Motor neuron (in vitro differentiated cells): Measurements from ENCODE around the gene ZNF77. TPM values are rescaled to one million over a fixed set of nuclear protein-coding genes. Genes with fewer than 3 reads are reported as not detected.

Experiments used
- ATAC-seq, 8 experiments: fragments of 200-7000 bp; cut with Tn5 transposase; replicated peaks in 6 of 8; 2 replicates each; pipeline ENCODE4 v1.8.0; 2021; ENCODE audit warnings: mild to moderate bottlenecking in 8 of 8, moderate library complexity in 8 of 8
- H3K27ac ChIP-seq, 2 donors: fragments of 250-450 bp; sonication (Bioruptor Pico); 2 replicates each; pipeline ENCODE4 v1.9.0; 2021; ENCODE audit warnings: antibody characterized with exemption in 2 of 2, mild to moderate bottlenecking in 2 of 2, moderate library complexity in 1 of 2
- H3K4me1 ChIP-seq, 2 donors: fragments of 250-450 bp; sonication (Bioruptor Pico); replicated peaks in 1 of 2; 2 replicates each; pipeline ENCODE4 v1.6.1; 2021; ENCODE audit warnings: antibody characterized with exemption in 2 of 2, mild to moderate bottlenecking in 2 of 2, moderate library complexity in 1 of 2
- H3K4me3 ChIP-seq, 5 donors: fragments of 250-450 bp; sonication (Bioruptor Pico); 2 replicates each; pipeline ENCODE4 v1.9.0; 2021; ENCODE audit warnings: antibody characterized with exemption in 5 of 5, mild to moderate bottlenecking in 5 of 5, moderate library complexity in 4 of 5
- WGBS, 10 experiments: fragments of 450-650 bp; shearing (Covaris generic); methylation state at CpG; one replicate each; pipeline ENCODE4 v1.0.0; 2022; 5-methylcytosine and 5-hydroxymethylcytosine counted together
- in situ Hi-C, 9 experiments: fragments of 400-800 bp; cut with MboI; loops; one replicate each; pipeline ENCODE4 v1.15.0; 2021; ENCODE audit warnings: low sequenced_read_pairs in 9 of 9, low pct_unique_long_range_greater_than_20kb in 2 of 9; ENCODE audit not compliant: unreplicated experiment in 9 of 9
- total RNA-seq, 8 experiments: library from RNA; unstranded; fragments of 300-600 nt; gene quantifications; 2 replicates each; pipeline versions ENCODE4 v1.2.3 to v1.2.4, GENCODE V29; 2022

Gene ZNF77
- total RNA-seq, 8 experiments from 2014 or later: 1.7 to 9.9 (median 7.7) TPM

- no peak for ATAC-seq
- Histone ChIP-seq H3K4me1 (peaks cover 8 to 34% of the 10 kb centered on the region in 2 donors), H3K27ac (no peak overlapping the region), H3K4me3 (no peak overlapping the region)
- in situ Hi-C loops: no loop called here
- 53 to 100% (median 82%) methylated on average over 1 to 4 of the region's 5 CpGs; no CpG with 5 or more reads in 2 of the 10 experiments for WGBS, 10 experiments
These were observed 37.1 kb upstream of the ZNF77 start for GRCh38 chr19:2981898-2982297.

GRCh38 chr19:2978772-2979171 is 34.0 kb upstream of the ZNF77 start:
- in situ Hi-C loops: no loop called here
- no peak overlapping the region for H3K4me3 ChIP-seq
- no peak overlapping the region for H3K27ac ChIP-seq
- 20 to 100% (median 82%) methylated on average over 1 to 9 of the region's 9 CpGs; no CpG with 5 or more reads in 2 of the 10 experiments for WGBS, 10 experiments
- H3K4me1 ChIP-seq: peaks cover 9 to 27% of the 10 kb centered on the region in 2 donors
- ATAC-seq: no peak

- in situ Hi-C loops: no loop called here
- WGBS, 10 experiments: 71 to 85% (median 73%) methylated on average over 3 to 5 of the region's 11 CpGs; no CpG with 5 or more reads in 5 of the 10 experiments
- H3K27ac ChIP-seq: no peak overlapping the region
These were observed 33.5 kb upstream of the ZNF77 start for GRCh38 chr19:2978166-2978767.

GRCh38 chr19:2977746-2978138 is 33.0 kb upstream of the ZNF77 start:
- WGBS, 10 experiments: 7 to 72% (median 40%) methylated on average over 1 to 6 of the region's 10 CpGs; no CpG with 5 or more reads in 7 of the 10 experiments
- peak overlapping the region in 3 of 5 donors; percentile 16 to 39 (median 19) for H3K4me3 ChIP-seq
- in situ Hi-C loops: no loop called here
- H3K4me1 ChIP-seq: peaks cover 5 to 18% of the 10 kb centered on the region in 2 donors
- H3K27ac ChIP-seq: no peak overlapping the region
- ATAC-seq: peak in 5 of 8 experiments; percentile 5 to 30 (median 14)

More at GRCh38 chr19:2978166-2978767, 33.5 kb upstream of the ZNF77 start:
- H3K4me1 ChIP-seq: peaks cover 9 to 24% of the 10 kb centered on the region in 2 donors
- no peak overlapping the region for H3K4me3 ChIP-seq
- ATAC-seq: no peak

GRCh38 chr19:2977001-2977745 is 32.4 kb upstream of the ZNF77 start, which contains the start of gene TLE6:
TSS of gene TLE6 (plus strand) at chr19:2977564. CDS start at chr19:2978234, 670 bp downstream.
- peak; percentile 90 to 98 (median 96) for ATAC-seq
- Histone ChIP-seq H3K4me3 (peak within 1 kb of the TSS in 4 of 5 donors; percentile 10 to 39 (median 23)), H3K4me1 (peaks cover 4 to 14% of the 10 kb centered on the region in 2 donors), H3K27ac (no peak within 1 kb of the TSS)
- in situ Hi-C loops: no loop called here
- 0 to 7% (median 0%) methylated on average over 1 to 3 of the region's 51 CpGs; no CpG with 5 or more reads in 3 of the 10 experiments for WGBS, 10 experiments

GRCh38 chr19:2976609-2977000 is 31.8 kb upstream of the ZNF77 start:
- in situ Hi-C loops: no loop called here
- Histone ChIP-seq H3K27ac (no peak overlapping the region), H3K4me1 (peaks cover 4 to 14% of the 10 kb centered on the region in 2 donors), H3K4me3 (peak overlapping the region in 4 of 5 donors; percentile 10 to 39 (median 23))
- 0 to 12% (median 0%) methylated on average over 1 to 10 of the region's 15 CpGs; no CpG with 5 or more reads in 1 of the 10 experiments for WGBS, 10 experiments
- peak in 4 of 8 experiments; percentile 2 to 9 (median 4) for ATAC-seq

- H3K4me3 ChIP-seq: no peak overlapping the region
- no peak overlapping the region for H3K27ac ChIP-seq
- ATAC-seq: peak in 2 of 8 experiments; percentile 63 to 65
- in situ Hi-C loops: loop anchor here in 7 of 9 experiments (25.0 kb wide), 3 partner anchors 138 to 288 kb away; no protein-coding TSS in a partner anchor
- peaks cover 4 to 14% of the 10 kb centered on the region in 2 donors for H3K4me1 ChIP-seq
- WGBS, 10 experiments: 0 to 65% (median 34%) methylated on average over 1 to 7 of the region's 14 CpGs; no CpG with 5 or more reads in 1 of the 10 experiments
These were observed 29.7 kb upstream of the ZNF77 start for GRCh38 chr19:2974342-2975041.

- no peak overlapping the region for H3K4me3 ChIP-seq
- H3K27ac ChIP-seq: no peak overlapping the region
- in situ Hi-C loops: loop anchor here in 7 of 9 experiments (25.0 kb wide), 3 partner anchors 139 to 289 kb away; no protein-coding TSS in a partner anchor
- WGBS, 10 experiments: 55 to 76% (median 67%) methylated on average over 1 to 6 of the region's 8 CpGs; no CpG with 5 or more reads in 3 of the 10 experiments
- peaks cover 4 to 16% of the 10 kb centered on the region in 2 donors for H3K4me1 ChIP-seq
- ATAC-seq: peak in 1 of 8 experiments; percentile 2
These were observed 28.5 kb upstream of the ZNF77 start for GRCh38 chr19:2973229-2973628.

GRCh38 chr19:2970201-2970835 is 25.5 kb upstream of the ZNF77 start:
- in situ Hi-C loops: loop anchor here in 7 of 9 experiments (25.0 kb wide), 3 partner anchors 142 to 292 kb away; no protein-coding TSS in a partner anchor
- Histone ChIP-seq H3K4me1 (peaks cover 0 to 2% of the 10 kb centered on the region in 2 donors), H3K4me3 (no peak overlapping the region), H3K27ac (no peak overlapping the region)
- WGBS, 10 experiments: 20 to 100% (median 78%) methylated on average over 1 to 9 of the region's 9 CpGs; no CpG with 5 or more reads in 3 of the 10 experiments
- no peak for ATAC-seq

GRCh38 chr19:2969104-2969504 is 24.3 kb upstream of the ZNF77 start:
- H3K4me3 ChIP-seq: no peak overlapping the region
- WGBS, 10 experiments: 33 to 66% (median 43%) methylated on average over 2 to 4 of the region's 5 CpGs; no CpG with 5 or more reads in 7 of the 10 experiments
- peaks cover 0 to 2% of the 10 kb centered on the region in 2 donors for H3K4me1 ChIP-seq
- in situ Hi-C loops: loop anchor here in 7 of 9 experiments (25.0 kb wide), 3 partner anchors 143 to 293 kb away; no protein-coding TSS in a partner anchor
- ATAC-seq: peak in 3 of 8 experiments; percentile 24 to 81 (median 45)
- H3K27ac ChIP-seq: no peak overlapping the region

- H3K27ac ChIP-seq: no peak overlapping the region
- ATAC-seq: no peak
- in situ Hi-C loops: loop anchor here in 7 of 9 experiments (25.0 kb wide), 3 partner anchors 144 to 294 kb away; no protein-coding TSS in a partner anchor
- H3K4me1 ChIP-seq: peaks cover 0 to 2% of the 10 kb centered on the region in 2 donors
- 48 to 92% (median 75%) methylated on average over 1 to 8 of the region's 8 CpGs for WGBS, 10 experiments
- no peak overlapping the region for H3K4me3 ChIP-seq
These were observed 23.2 kb upstream of the ZNF77 start for GRCh38 chr19:2967972-2968371.

GRCh38 chr19:2964874-2965273 is 20.1 kb upstream of the ZNF77 start:
- no peak overlapping the region for H3K27ac ChIP-seq
- peaks cover 0 to 2% of the 10 kb centered on the region in 2 donors for H3K4me1 ChIP-seq
- 80 to 100% (median 100%) methylated on average over 1 to 3 of the region's 5 CpGs; no CpG with 5 or more reads in 4 of the 10 experiments for WGBS, 10 experiments
- no peak overlapping the region for H3K4me3 ChIP-seq
- ATAC-seq: no peak
- in situ Hi-C loops: loop anchor here in 7 of 9 experiments (25.0 kb wide), 3 partner anchors 147 to 297 kb away; no protein-coding TSS in a partner anchor
